22Rv1 (cell line): ENCODE results near the gene MAP1LC3A.
A peak's percentile ranks its signal among the peaks of the same experiment; 100 is the strongest.
"Not testable (repeated sequence)": the region's sequence is repeated elsewhere in the genome, so short reads cannot be mapped to it uniquely, and the experiment has no call there.

ENCODE experiments used
- H3K27ac ChIP-seq: fragments of 450-650 bp; 2 replicates; pipeline ENCODE4 v1.5.1; 2017
- CTCF ChIP-seq: fragments of 450-650 bp; IDR thresholded peaks from 2 replicates; pipeline ENCODE4 v1.5.1; 2017; ENCODE audit warnings: mild to moderate bottlenecking
- ZFX ChIP-seq: fragments of 450-650 bp; IDR thresholded peaks from 2 replicates; pipeline ENCODE4 v1.6.1; 2017; ENCODE audit warnings: antibody characterized with exemption, borderline replicate concordance

Gene MAP1LC3A

GRCh38 chr20:34515484-34516246 lies 42.9 kb upstream of the MAP1LC3A start:
- no peak for TF ChIP-seq ZFX
- TF ChIP-seq CTCF = no peak
- H3K27ac ChIP-seq = peak overlapping the region; percentile 96

GRCh38 chr20:34516247-34517113 lies 42.0 kb upstream of the MAP1LC3A start, which contains the start of gene DYNLRB1:
Gene DYNLRB1, plus strand, starts transcription at chr20:34516422. Its CDS starts 37 bp downstream, at chr20:34516459.
- TF ChIP-seq CTCF (no peak), ZFX (no peak)

GRCh38 chr20:34517114-34517505 lies 41.4 kb upstream of the MAP1LC3A start:
- TF ChIP-seq CTCF (no peak), ZFX (no peak)
- peak overlapping the region; percentile 96 for H3K27ac ChIP-seq

More at GRCh38 chr20:34516247-34517113, 42.0 kb upstream of the MAP1LC3A start, which contains the start of gene DYNLRB1:
- peak within 1 kb of the TSS; percentile 96 for H3K27ac ChIP-seq

- not testable (repeated sequence) for H3K27ac ChIP-seq
These were observed 39.7 kb upstream of the MAP1LC3A start for GRCh38 chr20:34518863-34519262.

- not testable (repeated sequence) for H3K27ac ChIP-seq
These were observed 38.7 kb upstream of the MAP1LC3A start for GRCh38 chr20:34519841-34520240.

GRCh38 chr20:34522969-34523871 lies 35.3 kb upstream of the MAP1LC3A start:
- no peak overlapping the region for H3K27ac ChIP-seq
- TF ChIP-seq ZFX (no peak), CTCF (peak; percentile 66)

- no peak for TF ChIP-seq ZFX
- no peak for TF ChIP-seq CTCF
- H3K27ac ChIP-seq = peak overlapping the region; percentile 80; the same call in 1 of the 2 replicates
These were observed 34.1 kb upstream of the MAP1LC3A start for GRCh38 chr20:34524426-34524825.
